ENCODE results near the gene DELE1. TPM values are rescaled to one million over a fixed set of nuclear protein-coding genes. Genes with fewer than 3 reads are reported as not detected.
A peak's percentile ranks its signal among the peaks of the same experiment; 100 is the strongest.

Gene DELE1, protein sequence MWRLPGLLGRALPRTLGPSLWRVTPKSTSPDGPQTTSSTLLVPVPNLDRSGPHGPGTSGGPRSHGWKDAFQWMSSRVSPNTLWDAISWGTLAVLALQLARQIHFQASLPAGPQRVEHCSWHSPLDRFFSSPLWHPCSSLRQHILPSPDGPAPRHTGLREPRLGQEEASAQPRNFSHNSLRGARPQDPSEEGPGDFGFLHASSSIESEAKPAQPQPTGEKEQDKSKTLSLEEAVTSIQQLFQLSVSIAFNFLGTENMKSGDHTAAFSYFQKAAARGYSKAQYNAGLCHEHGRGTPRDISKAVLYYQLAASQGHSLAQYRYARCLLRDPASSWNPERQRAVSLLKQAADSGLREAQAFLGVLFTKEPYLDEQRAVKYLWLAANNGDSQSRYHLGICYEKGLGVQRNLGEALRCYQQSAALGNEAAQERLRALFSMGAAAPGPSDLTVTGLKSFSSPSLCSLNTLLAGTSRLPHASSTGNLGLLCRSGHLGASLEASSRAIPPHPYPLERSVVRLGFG
- 10 to 100 TPM; 48.6 to 52.2 TPM for total RNA-seq

DNA sequence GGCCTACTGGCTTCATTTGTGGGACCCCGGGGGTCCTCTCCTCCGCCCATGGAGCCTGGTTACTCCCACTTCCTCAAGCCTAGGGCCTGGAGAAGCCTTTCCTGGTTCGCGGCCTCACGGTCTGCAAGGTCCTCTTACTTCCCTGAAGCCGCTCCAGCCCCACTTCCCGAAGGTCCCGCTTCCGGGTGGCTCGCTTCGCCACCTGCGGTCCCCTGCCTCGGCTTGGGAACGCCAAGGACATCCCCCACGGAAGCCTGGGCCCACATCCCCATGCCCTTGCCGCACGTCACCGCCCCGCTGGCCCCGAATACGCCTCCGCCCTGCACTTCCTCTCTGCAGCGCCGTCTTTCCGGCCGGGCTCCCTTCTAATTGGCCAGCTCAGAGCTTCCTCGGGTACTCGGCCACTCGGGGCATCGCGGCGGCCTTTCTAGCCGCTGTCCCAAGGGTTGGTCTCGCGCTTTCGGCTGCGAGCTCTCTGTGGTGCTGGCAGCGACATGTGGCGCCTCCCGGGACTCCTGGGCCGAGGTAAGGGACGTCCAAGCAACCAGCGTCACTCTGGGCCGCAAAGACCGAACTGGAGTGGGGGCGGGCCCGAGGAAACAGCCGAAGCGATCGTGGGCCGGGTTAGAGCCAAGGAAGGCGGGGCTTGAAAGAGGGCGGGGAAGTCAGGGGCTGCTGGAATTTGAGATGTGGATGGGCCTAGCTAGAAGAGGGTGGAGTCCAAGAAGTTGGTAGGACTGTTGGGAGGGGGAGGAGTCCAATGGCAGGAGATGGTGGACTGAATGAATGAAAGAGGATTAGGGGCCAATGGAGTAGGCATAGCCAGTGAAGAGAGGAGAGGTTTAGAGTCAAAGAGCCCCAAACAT is at the start of gene DELE1:
DELE1 (plus strand) TSS at position 424 of the 866 bp plus-strand sequence; CDS start at position 495, 71 bp downstream.
- peaks cover 23% of the 10 kb centered on the region for H3K4me1 Mint-ChIP-seq (ENCODE audit: low read depth)
- ATAC-seq (replicated peaks in 1 of 2) (peak; percentile 97 to 98), DNase-seq (peak; percentile 92 to 95)
- peak within 1 kb of the TSS; percentile 76 for H3K27ac Mint-ChIP-seq
- H3K27me3 Mint-ChIP-seq (ENCODE audit: low read depth) = no peaks in the 10 kb centered on the region
- H3K4me3 Mint-ChIP-seq = peak within 1 kb of the TSS; percentile 87 to 99
- peaks cover 8 to 13% of the 10 kb centered on the region in 2 donors for H3K36me3 Mint-ChIP-seq (ENCODE audit: insufficient read depth in 2 of 2)
- H3K9me3 Mint-ChIP-seq = no peaks in the 10 kb centered on the region

DNA sequence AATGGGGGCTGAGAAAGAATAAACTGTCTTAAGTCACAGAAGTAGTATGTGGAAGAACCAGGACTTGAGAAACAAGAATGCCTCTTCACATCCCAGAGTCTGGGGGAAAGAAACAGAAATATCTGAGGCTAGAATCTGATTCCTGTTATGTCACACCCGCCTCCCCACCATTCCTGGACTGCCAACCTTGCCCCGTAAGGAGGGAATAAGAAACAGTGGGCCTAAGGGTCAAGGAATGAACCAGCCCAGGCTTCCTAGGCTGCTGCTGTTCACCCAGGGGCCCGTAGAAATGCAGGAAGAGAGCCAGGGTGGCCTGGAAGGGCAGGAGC is 49.8 kb upstream of the DELE1 start:
- ATAC-seq (replicated peaks in 1 of 2) = no peak
- Mint-ChIP-seq H3K4me3 (no peak overlapping the region), H3K27me3 (ENCODE audit: low read depth) (peaks cover 78% of the 10 kb centered on the region), H3K4me1 (ENCODE audit: low read depth) (peaks cover 19% of the 10 kb centered on the region), H3K9me3 (no peaks in the 10 kb centered on the region), H3K27ac (no peak overlapping the region), H3K36me3 (ENCODE audit: insufficient read depth in 2 of 2) (no peaks in the 10 kb centered on the region)
- DNase-seq = no peak

DNA sequence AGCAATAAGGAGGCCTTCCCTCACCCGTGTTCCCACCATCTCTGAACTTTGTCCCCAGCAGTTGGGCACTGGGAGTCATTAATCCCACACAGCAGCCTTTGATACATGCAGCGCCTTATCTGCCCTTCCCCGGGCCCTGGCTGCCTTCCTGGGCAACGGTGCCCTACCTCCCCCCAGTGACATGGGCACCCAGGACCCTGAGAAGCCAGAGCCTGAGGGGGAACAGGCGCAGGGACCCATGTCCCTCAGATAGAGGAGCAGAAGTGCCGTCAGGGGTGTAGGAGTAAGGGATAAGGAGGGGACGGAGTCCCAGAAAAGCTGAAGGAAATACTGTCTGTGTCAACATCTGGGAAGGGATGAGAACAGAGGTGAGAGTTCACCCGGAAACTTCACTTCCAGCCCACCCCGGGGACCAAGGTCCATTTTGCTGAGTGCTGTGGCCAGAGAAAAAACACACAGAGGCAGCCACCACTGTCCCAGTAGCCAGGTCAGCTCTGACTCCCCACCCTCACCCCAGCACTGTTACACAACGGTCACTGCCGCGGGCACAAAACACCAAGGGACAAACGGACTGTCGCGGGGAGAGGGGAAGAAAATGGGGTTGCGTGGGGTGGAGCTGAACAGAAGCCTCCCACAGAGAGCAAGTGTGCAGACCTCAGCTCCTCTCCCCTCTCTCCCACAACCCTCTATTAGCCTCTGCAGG is 49.3 kb upstream of the DELE1 start:
- Mint-ChIP-seq H3K4me1 (ENCODE audit: low read depth) (peaks cover 24% of the 10 kb centered on the region), H3K9me3 (no peaks in the 10 kb centered on the region), H3K27me3 (ENCODE audit: low read depth) (peaks cover 82% of the 10 kb centered on the region), H3K36me3 (ENCODE audit: insufficient read depth in 2 of 2) (peaks cover 0 to 2% of the 10 kb centered on the region in 2 donors), H3K4me3 (no peak overlapping the region), H3K27ac (no peak overlapping the region)
- DNase-seq (no peak), ATAC-seq (replicated peaks in 1 of 2) (no peak)

DNA sequence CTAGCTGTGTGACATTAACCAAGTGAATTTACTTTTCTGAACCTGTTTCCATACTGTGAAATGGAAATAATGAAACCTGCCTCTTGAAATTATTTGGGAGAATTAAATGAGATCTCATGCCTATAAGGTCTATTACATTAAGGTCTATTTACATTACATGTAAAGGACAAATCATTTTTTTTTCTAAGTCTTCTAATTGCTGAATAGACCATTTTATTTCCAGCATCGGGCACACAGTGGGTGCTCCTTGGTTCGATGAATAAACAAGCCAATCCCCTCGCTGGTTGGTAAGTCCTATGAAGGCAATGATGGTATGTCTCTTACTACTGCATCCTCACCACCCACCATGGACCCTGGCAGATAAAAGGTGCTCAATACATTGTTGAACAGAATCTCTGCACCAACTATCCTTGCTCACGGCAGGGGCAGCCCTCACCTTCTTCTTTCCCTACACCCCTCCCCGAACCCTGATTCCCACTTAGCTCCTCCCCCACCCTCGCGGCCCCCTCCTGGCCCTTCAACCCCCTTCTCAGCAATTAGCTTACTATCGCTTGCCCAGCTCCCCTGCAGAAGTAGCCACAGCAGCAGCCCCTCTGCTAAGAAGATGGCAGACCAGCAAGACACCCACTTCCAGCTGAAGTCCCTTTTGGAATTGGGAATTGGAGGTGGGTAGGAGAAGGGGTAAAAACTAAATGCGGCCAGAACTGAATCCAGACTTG is 48.5 kb upstream of the DELE1 start:
- Mint-ChIP-seq H3K27ac (no peak overlapping the region), H3K9me3 (no peaks in the 10 kb centered on the region), H3K27me3 (ENCODE audit: low read depth) (peaks cover 83% of the 10 kb centered on the region), H3K4me1 (ENCODE audit: low read depth) (peaks cover 28% of the 10 kb centered on the region), H3K36me3 (ENCODE audit: insufficient read depth in 2 of 2) (peaks cover 0 to 2% of the 10 kb centered on the region in 2 donors), H3K4me3 (peak overlapping the region in 1 of 2 donors; percentile 21)
- DNase-seq (no peak), ATAC-seq (replicated peaks in 1 of 2) (no peak)

DNA sequence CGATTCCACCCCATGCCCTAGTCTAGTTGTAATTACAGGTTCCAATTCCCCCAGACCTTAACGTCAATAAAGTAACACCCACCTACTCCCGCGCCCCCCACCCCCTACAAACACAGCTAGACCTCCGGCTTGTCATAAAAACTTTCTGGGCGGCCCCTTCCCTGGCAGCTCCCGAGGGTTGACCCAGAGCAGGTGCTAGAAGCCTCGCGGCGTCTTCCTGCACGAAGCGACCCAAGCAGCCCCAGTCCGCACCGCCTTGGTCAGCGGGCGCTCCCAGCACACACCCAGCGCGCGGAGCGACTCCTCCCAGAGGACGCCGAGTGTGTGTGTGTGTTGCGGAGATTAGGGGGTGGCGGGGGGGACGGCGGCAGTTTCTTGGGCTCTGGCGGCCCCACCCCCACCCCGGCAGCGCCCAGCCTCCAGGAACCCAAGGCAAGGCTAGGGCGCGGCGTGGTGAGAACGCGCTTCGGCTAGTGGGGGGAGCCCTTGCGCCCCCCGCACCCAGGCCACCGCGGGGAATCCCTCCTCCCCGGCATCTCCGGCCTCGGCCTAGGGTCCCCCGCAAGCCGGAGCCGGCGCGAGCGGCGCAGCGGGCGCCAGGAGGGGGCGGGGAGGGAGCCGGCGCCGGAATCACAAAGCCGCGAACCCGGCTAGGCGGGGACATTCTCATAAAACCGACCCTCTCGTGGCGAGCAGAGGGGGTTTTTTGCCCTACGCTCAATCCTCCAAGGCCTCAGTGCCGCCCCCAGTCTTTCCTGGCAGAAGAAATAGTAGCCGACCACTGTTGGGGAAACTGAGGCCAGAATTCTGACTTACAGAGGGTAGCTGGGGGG is 47.7 kb upstream of the DELE1 start:
- H3K27ac Mint-ChIP-seq = no peak overlapping the region
- no peak for DNase-seq
- H3K27me3 Mint-ChIP-seq (ENCODE audit: low read depth) = peaks cover 83% of the 10 kb centered on the region
- peak overlapping the region; percentile 56 to 62 for H3K4me3 Mint-ChIP-seq
- H3K9me3 Mint-ChIP-seq = no peaks in the 10 kb centered on the region
- peaks cover 0 to 2% of the 10 kb centered on the region in 2 donors for H3K36me3 Mint-ChIP-seq (ENCODE audit: insufficient read depth in 2 of 2)
- ATAC-seq (replicated peaks in 1 of 2) = no peak
- H3K4me1 Mint-ChIP-seq (ENCODE audit: low read depth) = peaks cover 28% of the 10 kb centered on the region

DNA sequence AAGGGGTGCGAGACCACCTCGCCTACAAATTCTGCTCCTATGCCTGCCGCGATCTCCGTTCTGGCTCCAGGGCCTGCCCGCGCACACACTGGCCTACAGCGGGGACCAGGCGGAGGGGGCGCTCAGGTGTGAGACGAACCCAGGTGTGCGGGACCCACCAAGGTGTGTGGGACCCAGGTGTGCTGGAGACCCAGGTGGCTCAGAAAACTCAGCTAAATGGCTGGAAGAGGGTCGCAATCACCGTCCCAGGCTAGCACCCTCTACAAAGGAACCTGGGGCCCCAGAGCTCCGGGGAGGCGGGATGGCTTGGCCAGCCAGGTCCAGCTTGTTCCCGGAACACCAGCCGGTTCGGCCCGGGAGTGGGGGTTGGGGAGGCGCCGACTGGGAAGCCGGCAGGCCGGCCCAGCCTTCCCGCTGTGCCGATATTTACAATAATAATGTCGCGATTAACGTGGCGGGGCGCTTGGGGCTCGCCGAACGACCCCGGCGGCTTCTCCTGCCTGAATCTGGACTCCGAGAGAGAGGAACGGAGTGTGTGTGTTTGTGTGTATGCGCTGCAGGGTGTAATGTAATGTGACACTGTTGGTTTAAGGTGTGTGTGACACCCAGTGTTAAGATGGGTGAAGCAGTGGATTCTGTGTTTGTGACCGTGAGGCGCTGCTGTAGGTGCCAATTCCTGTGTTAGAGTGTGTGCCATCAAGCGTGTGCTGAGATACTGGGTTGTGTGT is 46.9 kb upstream of the DELE1 start:
- H3K4me1 Mint-ChIP-seq (ENCODE audit: low read depth) = peaks cover 28% of the 10 kb centered on the region
- peak overlapping the region; percentile 56 to 62 for H3K4me3 Mint-ChIP-seq
- DNase-seq (no peak), ATAC-seq (replicated peaks in 1 of 2) (no peak)
- no peak overlapping the region for H3K27ac Mint-ChIP-seq
- H3K27me3 Mint-ChIP-seq (ENCODE audit: low read depth) = peaks cover 86% of the 10 kb centered on the region
- H3K9me3 Mint-ChIP-seq = no peaks in the 10 kb centered on the region
- H3K36me3 Mint-ChIP-seq (ENCODE audit: insufficient read depth in 2 of 2) = peaks cover 0 to 2% of the 10 kb centered on the region in 2 donors

DNA sequence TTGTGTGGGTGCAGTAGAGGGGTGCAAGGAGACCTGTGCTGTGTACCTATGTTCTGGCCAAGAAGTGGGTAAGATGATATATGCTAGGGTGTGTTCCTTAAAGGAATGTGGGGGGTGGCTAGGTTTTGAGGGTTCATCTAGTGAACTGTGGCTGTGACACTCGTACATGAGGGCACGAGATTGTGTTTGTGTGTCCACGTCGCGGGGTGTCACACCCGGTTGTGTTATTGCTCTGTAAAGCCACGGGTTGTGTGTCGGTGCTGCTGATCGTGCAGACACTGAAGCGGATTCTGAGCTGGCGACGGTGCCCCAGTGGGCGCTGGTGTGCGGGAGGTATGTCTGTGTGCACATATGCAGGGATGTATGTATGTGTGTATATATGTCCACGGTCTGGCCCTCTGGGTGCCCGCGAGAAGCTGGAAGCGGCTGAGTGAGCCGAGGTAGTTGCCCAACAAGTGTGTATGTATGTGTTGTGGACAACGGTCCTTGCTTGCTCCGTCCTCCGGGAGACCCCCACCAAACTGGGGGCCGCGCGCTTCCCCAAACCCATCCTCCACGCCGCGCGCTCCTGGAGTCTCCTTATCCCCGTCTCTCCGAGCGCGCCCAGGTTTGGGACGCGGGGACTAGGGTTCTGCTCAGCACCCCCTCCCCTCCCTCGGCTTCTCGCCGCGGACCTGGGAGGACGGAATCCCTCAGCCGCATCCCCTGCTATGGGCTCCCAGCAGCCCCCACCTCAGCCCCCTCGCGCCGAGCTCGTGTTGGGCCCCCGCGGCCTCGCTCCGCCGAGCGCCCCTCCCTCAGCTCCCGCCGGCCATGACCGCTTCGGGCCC is 46.1 kb upstream of the DELE1 start:
- Mint-ChIP-seq H3K27me3 (ENCODE audit: low read depth) (peaks cover 86% of the 10 kb centered on the region), H3K9me3 (no peaks in the 10 kb centered on the region), H3K4me1 (ENCODE audit: low read depth) (peaks cover 28% of the 10 kb centered on the region), H3K36me3 (ENCODE audit: insufficient read depth in 2 of 2) (peaks cover 0 to 2% of the 10 kb centered on the region in 2 donors), H3K27ac (no peak overlapping the region), H3K4me3 (peak overlapping the region; percentile 56 to 62)
- peak; percentile 28 to 33 for DNase-seq
- no peak for ATAC-seq (replicated peaks in 1 of 2)

DNA sequence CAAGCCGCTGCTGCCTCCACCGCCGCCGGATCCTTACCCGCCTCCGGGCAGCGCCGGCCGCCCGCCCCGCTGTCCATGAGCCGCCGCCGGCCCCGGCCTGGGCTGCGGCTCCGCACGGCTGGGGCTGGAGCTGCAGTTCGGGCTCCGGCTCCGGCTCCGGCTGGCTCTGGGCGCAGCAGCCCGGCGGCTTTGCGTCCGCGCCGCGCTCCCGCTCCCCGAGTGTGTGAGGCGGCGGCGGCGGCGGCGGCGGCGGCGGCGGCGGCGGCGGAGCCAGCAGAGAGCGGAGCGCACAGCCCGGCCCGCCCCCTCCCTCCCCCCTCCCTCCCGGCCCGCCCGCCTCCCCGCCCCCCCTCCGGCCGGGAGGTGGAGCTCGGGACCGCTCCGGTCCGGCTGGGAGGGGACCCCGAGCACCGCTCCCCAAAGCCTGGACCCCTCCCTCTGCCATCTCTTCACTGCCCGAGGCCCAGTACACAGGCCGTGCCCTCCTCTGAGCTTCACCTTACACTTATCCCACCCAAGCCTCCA is 45.4 kb upstream of the DELE1 start, which contains the start of gene PCDH1:
PCDH1 (minus strand) TSS at position 225 of the 525 bp plus-strand sequence; CDS start at position 77, 148 bp downstream.
- peak; percentile 38 to 39 for ATAC-seq (replicated peaks in 1 of 2)
- Mint-ChIP-seq H3K27me3 (ENCODE audit: low read depth) (peaks cover 86% of the 10 kb centered on the region), H3K9me3 (no peaks in the 10 kb centered on the region), H3K4me1 (ENCODE audit: low read depth) (peaks cover 28% of the 10 kb centered on the region), H3K36me3 (ENCODE audit: insufficient read depth in 2 of 2) (peaks cover 0 to 2% of the 10 kb centered on the region in 2 donors), H3K4me3 (peak within 1 kb of the TSS; percentile 62 to 73), H3K27ac (no peak within 1 kb of the TSS)
- peak; percentile 30 to 37 for DNase-seq

DNA sequence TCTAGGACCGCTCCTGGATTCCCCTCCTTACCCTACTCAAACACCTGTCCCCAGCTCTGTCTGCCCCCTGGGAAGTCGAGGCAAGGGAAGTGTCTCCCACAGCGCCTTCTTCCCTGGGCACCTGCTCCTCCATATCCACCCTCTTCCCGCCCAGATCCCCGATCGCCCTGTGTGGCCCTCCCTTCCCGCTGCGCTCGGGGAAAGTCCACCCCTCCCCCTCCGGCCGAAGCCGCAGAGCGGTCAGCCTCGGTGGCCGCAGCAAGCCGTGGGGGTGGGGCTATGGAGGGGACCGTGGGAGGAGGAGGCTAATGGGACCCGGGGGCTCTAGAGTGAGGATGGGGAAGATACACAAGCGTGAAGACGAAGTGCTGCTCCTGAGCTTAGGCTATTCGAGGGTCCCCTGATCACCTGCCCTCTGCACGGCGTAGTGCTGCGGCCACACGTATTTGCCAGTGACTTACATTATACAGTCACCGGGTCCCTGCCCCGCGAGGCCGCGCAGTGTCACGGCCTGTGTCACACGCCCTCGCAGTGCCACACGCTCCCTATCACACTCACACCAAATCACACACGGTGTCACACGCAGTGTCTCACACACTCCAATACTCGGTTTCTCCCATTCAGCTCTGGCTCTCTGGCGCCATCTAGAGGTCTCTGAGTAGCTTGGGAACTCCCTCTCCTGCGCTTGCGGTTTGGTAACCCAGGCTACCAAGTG is 44.8 kb upstream of the DELE1 start:
- peak overlapping the region; percentile 46 to 73 for H3K4me3 Mint-ChIP-seq
- H3K4me1 Mint-ChIP-seq (ENCODE audit: low read depth) = peaks cover 28% of the 10 kb centered on the region
- peaks cover 84% of the 10 kb centered on the region for H3K27me3 Mint-ChIP-seq (ENCODE audit: low read depth)
- no peak overlapping the region for H3K27ac Mint-ChIP-seq
- DNase-seq (peak; percentile 87 to 91), ATAC-seq (replicated peaks in 1 of 2) (peak; percentile 88 to 89)
- H3K36me3 Mint-ChIP-seq (ENCODE audit: insufficient read depth in 2 of 2) = peaks cover 0 to 2% of the 10 kb centered on the region in 2 donors
- H3K9me3 Mint-ChIP-seq = no peaks in the 10 kb centered on the region

DNA sequence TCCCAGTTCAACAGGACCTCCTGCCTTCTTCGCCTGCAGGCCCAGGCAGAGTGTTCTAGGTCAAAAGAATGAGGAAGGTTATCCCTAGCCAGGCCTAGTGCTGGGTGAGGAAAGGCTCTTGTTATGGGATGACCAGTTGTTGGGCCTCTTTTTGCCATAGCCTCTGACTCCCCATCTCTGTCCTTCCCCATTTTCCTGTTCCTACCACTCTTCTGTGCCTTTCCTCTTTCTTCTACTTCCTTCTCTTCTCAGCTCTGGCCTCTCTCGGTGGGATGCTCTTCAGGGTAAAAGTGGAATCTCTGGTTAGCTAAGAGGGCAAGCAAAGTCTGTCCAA is 44.3 kb upstream of the DELE1 start:
- H3K4me1 Mint-ChIP-seq (ENCODE audit: low read depth) = peaks cover 28% of the 10 kb centered on the region

More for the DNA sequence above, 44.3 kb upstream of the DELE1 start:
- no peak overlapping the region for H3K27ac Mint-ChIP-seq
- ATAC-seq (replicated peaks in 1 of 2) (no peak), DNase-seq (no peak)
- no peaks in the 10 kb centered on the region for H3K9me3 Mint-ChIP-seq
- H3K4me3 Mint-ChIP-seq = peak overlapping the region; percentile 46 to 73
- H3K27me3 Mint-ChIP-seq (ENCODE audit: low read depth) = peaks cover 84% of the 10 kb centered on the region
- H3K36me3 Mint-ChIP-seq (ENCODE audit: insufficient read depth in 2 of 2) = peaks cover 0 to 2% of the 10 kb centered on the region in 2 donors

All from activated T-cell treated with anti-CD3 and anti-CD28 coated beads, Interleukin-2, amount 50 U/mL, for 72 hours (primary cell).